Osteoblast (primary cell): ENCODE results near the gene ST6GALNAC3. TPM values are rescaled to one million over a fixed set of nuclear protein-coding genes. Genes with fewer than 3 reads are reported as not detected.

Source experiments
- DNase-seq: peaks from one replicate; pipeline ENCODE4 v3.0.0; 2011; ENCODE audit warnings: low spot score, mixed read lengths; ENCODE audit not compliant: insufficient read length; ENCODE audit errors: missing footprints
- H2AFZ ChIP-seq: 2 replicates; pipeline ENCODE4 v1.6.0; 2011; ENCODE audit warnings: mild to moderate bottlenecking, low read length
- H3K27ac ChIP-seq: 2 replicates; pipeline ENCODE4 v1.5.1; 2011; ENCODE audit warnings: mild to moderate bottlenecking, low read depth, low read length, moderate library complexity
- H3K27me3 ChIP-seq: 2 replicates; pipeline ENCODE4 v1.6.0; 2012; ENCODE audit warnings: mild to moderate bottlenecking, control low read depth, inconsistent platforms, low read length, moderate library complexity; ENCODE audit not compliant: insufficient read depth
- H3K36me3 ChIP-seq: 2 replicates; pipeline ENCODE4 v1.5.1; 2011; ENCODE audit warnings: mild to moderate bottlenecking, low read length, control low read depth, moderate library complexity; ENCODE audit not compliant: insufficient read depth
- H3K4me1 ChIP-seq: 2 replicates; pipeline ENCODE4 v1.5.1; 2011; ENCODE audit warnings: mild to moderate bottlenecking, low read length, control low read depth, moderate library complexity; ENCODE audit not compliant: insufficient read depth
- H3K4me2 ChIP-seq: 2 replicates; pipeline ENCODE4 v1.6.0; 2011; ENCODE audit warnings: mild to moderate bottlenecking, low read length; ENCODE audit not compliant: insufficient read depth
- H3K4me3 ChIP-seq: fragments of 200-600 bp; sonication (generic); 3 replicates; pipeline ENCODE4 v1.5.1; 2012; ENCODE audit warnings: mild to moderate bottlenecking, low read length, inconsistent platforms; ENCODE audit not compliant: insufficient read depth
- H3K79me2 ChIP-seq: 2 replicates; pipeline ENCODE4 v1.6.0; 2012; ENCODE audit warnings: mild to moderate bottlenecking, low read length, control low read depth, inconsistent platforms; ENCODE audit not compliant: insufficient read depth
- H3K9me3 ChIP-seq: 2 replicates; pipeline ENCODE4 v1.5.1; 2011; ENCODE audit warnings: low read depth, low read length, control low read depth
- H4K20me1 ChIP-seq: 2 replicates; pipeline ENCODE4 v1.6.0; 2012; ENCODE audit warnings: mild to moderate bottlenecking, low read length, control low read depth; ENCODE audit not compliant: insufficient read depth
- CTCF ChIP-seq: IDR thresholded peaks from 2 replicates; pipeline ENCODE4 v1.5.1; 2011; ENCODE audit warnings: mild to moderate bottlenecking, low read depth, low read length, moderate library complexity; ENCODE audit errors: extremely low read depth
- total RNA-seq: library from RNA; depleted of rRNA; stranded (reverse); fragments of >200 nt; gene quantifications from 2 replicates; pipeline ENCODE4 v1.2.3, GENCODE V29; 2012

Gene ST6GALNAC3
- total RNA-seq, 1 donor: not detected

- Histone ChIP-seq H2AFZ (no peak overlapping the region), H3K4me2 (no peak overlapping the region), H3K79me2 (no peaks in the 10 kb centered on the region), H3K27me3 (no peaks in the 10 kb centered on the region), H4K20me1 (no peaks in the 10 kb centered on the region), H3K27ac (no peak overlapping the region), H3K9me3 (no peaks in the 10 kb centered on the region), H3K36me3 (no peaks in the 10 kb centered on the region), H3K4me1 (no peaks in the 10 kb centered on the region), H3K4me3 (no peak overlapping the region)
- DNase-seq: no peak
- no peak for TF ChIP-seq CTCF
Measured at GRCh38 chr1:76098845-76099244, 24.3 kb downstream of the ST6GALNAC3 start.

- Histone ChIP-seq H3K9me3 (no peaks in the 10 kb centered on the region), H3K4me3 (no peak overlapping the region), H2AFZ (no peak overlapping the region), H3K4me1 (no peaks in the 10 kb centered on the region), H3K27me3 (no peaks in the 10 kb centered on the region), H3K36me3 (no peaks in the 10 kb centered on the region), H4K20me1 (no peaks in the 10 kb centered on the region), H3K4me2 (no peak overlapping the region), H3K79me2 (no peaks in the 10 kb centered on the region), H3K27ac (no peak overlapping the region)
- TF ChIP-seq CTCF: no peak
- DNase-seq: no peak
Measured at GRCh38 chr1:76101548-76101947, 27.0 kb downstream of the ST6GALNAC3 start.

GRCh38 chr1:76102046-76102445 lies 27.5 kb downstream of the ST6GALNAC3 start:
- Histone ChIP-seq H3K27ac (no peak overlapping the region), H3K9me3 (no peaks in the 10 kb centered on the region), H4K20me1 (no peaks in the 10 kb centered on the region), H3K79me2 (no peaks in the 10 kb centered on the region), H3K27me3 (no peaks in the 10 kb centered on the region), H2AFZ (no peak overlapping the region), H3K36me3 (no peaks in the 10 kb centered on the region), H3K4me2 (no peak overlapping the region), H3K4me1 (no peaks in the 10 kb centered on the region), H3K4me3 (no peak overlapping the region)
- no peak for TF ChIP-seq CTCF
- DNase-seq: no peak

- TF ChIP-seq CTCF: no peak
- no peaks in the 10 kb centered on the region for H3K9me3 ChIP-seq
Measured at GRCh38 chr1:76103034-76103433, 28.5 kb downstream of the ST6GALNAC3 start.

More at GRCh38 chr1:76103034-76103433, 28.5 kb downstream of the ST6GALNAC3 start:
- no peak overlapping the region for H3K27ac ChIP-seq
- no peaks in the 10 kb centered on the region for H3K4me1 ChIP-seq
- no peaks in the 10 kb centered on the region for H3K36me3 ChIP-seq
- H2AFZ ChIP-seq: no peak overlapping the region
- no peak overlapping the region for H3K4me2 ChIP-seq
- no peak for DNase-seq
- H3K79me2 ChIP-seq: no peaks in the 10 kb centered on the region
- no peaks in the 10 kb centered on the region for H3K27me3 ChIP-seq
- H3K4me3 ChIP-seq: no peak overlapping the region
- H4K20me1 ChIP-seq: no peaks in the 10 kb centered on the region
